GM21723 (cell line): Measurements from ENCODE around the gene TMEM250.

Source experiments
- ATAC-seq: cut with Tn5 transposase; IDR thresholded peaks from one replicate; pipeline ENCODE4 v1.9.1; 2021; ENCODE audit warnings: mild to moderate bottlenecking, moderate library complexity; ENCODE audit not compliant: unreplicated experiment

TMEM250 gene

GRCh38 chr9:136133191-136133958, 14.7 kb upstream of the TMEM250 start:
- no peak for ATAC-seq

GRCh38 chr9:136132512-136133050, 13.9 kb upstream of the TMEM250 start:
- ATAC-seq: no peak

- no peak for ATAC-seq
These were observed 13.2 kb upstream of the TMEM250 start for GRCh38 chr9:136131629-136132511.

- ATAC-seq: no peak
These were observed 10.5 kb upstream of the TMEM250 start for GRCh38 chr9:136129176-136129575.

GRCh38 chr9:136128436-136128835, 9.8 kb upstream of the TMEM250 start:
- ATAC-seq: no peak

- ATAC-seq: no peak
These were observed 8.6 kb upstream of the TMEM250 start for GRCh38 chr9:136127313-136127712.

GRCh38 chr9:136124976-136125692, 6.5 kb upstream of the TMEM250 start:
- no peak for ATAC-seq

- no peak for ATAC-seq
These were observed 4.0 kb upstream of the TMEM250 start for GRCh38 chr9:136122425-136123383.

- no peak for ATAC-seq
These were observed 3.1 kb upstream of the TMEM250 start for GRCh38 chr9:136121801-136122200.

GRCh38 chr9:136120438-136120844, 1.8 kb upstream of the TMEM250 start:
- no peak for ATAC-seq

- no peak for ATAC-seq
These were observed 1.3 kb upstream of the TMEM250 start for GRCh38 chr9:136119883-136120393.

- peak; percentile 8 for ATAC-seq
These were observed 597 bp upstream of the TMEM250 start for GRCh38 chr9:136119061-136119882.

- ATAC-seq: peak; percentile 18
These were observed 757 bp downstream of the TMEM250 start for GRCh38 chr9:136117916-136118319.

- peak; percentile 20 for ATAC-seq
These were observed 1.3 kb downstream of the TMEM250 start for GRCh38 chr9:136117291-136117915.

GRCh38 chr9:136116360-136117098, 2.1 kb downstream of the TMEM250 start:
- no peak for ATAC-seq

GRCh38 chr9:136115641-136116359, 2.9 kb downstream of the TMEM250 start:
- ATAC-seq: no peak

- ATAC-seq: no peak
These were observed 3.5 kb downstream of the TMEM250 start for GRCh38 chr9:136115206-136115605.
